ENCODE results near the gene SYT17.

Gene SYT17

GRCh38 chr16:19177111-19177739 is 9.2 kb downstream of the SYT17 start:
- no peaks in the 10 kb centered on the region for H3K4me1 ChIP-seq (ENCODE audit: control insufficient read depth, low read length)
- peaks cover 9% of the 10 kb centered on the region for H3K27me3 ChIP-seq (ENCODE audit: control insufficient read depth, low read length)
- no peak overlapping the region for H3K27ac ChIP-seq (ENCODE audit: low read depth, low read length)
- H3K36me3 ChIP-seq (ENCODE audit: control insufficient read depth, low read length) = no peaks in the 10 kb centered on the region
- TF ChIP-seq EZH2phosphoT487 (IDR thresholded peaks at IDR 0.05; ENCODE audit: borderline replicate concordance, low read length) (no peak), CTCF (IDR thresholded peaks at IDR 0.05; ENCODE audit: low read depth, low read length, poor library complexity, severe bottlenecking) (peak; percentile 15)
- H3K4me2 ChIP-seq (ENCODE audit: low read length) = no peak overlapping the region
- no peaks in the 10 kb centered on the region for H4K20me1 ChIP-seq (ENCODE audit: control insufficient read depth, insufficient read depth, low read depth, low read length)
- H3F3A ChIP-seq (ENCODE audit: control insufficient read depth, insufficient read depth) = no peaks in the 10 kb centered on the region
- no peaks in the 10 kb centered on the region for H3K79me2 ChIP-seq (ENCODE audit: control insufficient read depth, low read length)
- H3K9me2 ChIP-seq (replicated peaks; ENCODE audit: control insufficient read depth, low read length) = no peaks in the 10 kb centered on the region
- no peak overlapping the region for H3K4me3 ChIP-seq (ENCODE audit: low read length)
- H3K9me3 ChIP-seq (ENCODE audit: control insufficient read depth, insufficient read depth, low read length) = no peaks in the 10 kb centered on the region

- no peaks in the 10 kb centered on the region for H3K4me1 ChIP-seq (ENCODE audit: control insufficient read depth, low read length)
These were observed 11.8 kb downstream of the SYT17 start for GRCh38 chr16:19179546-19180490.

DNA sequence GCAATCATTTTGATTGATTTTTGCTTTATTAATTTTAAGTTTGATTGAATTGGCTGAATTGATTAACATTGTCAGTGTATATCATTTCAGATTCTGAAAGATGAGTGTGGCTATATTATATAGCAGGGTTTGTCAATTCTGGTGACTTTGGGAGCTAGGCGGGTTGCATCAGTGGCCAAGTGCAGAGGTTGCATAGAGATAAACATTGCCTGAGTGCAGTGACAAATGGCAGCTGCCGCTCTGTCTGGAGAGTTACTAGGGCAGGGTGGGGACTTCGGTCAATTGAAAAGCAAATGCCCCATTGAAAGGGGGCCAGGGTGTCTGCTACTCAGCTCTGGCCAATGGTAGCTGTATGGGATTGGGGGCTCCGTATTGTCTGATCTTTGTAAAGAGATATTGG is 12.7 kb downstream of the SYT17 start:
- Histone ChIP-seq H4K20me1 (ENCODE audit: control insufficient read depth, insufficient read depth, low read depth, low read length) (no peaks in the 10 kb centered on the region), H3K79me2 (ENCODE audit: control insufficient read depth, low read length) (no peaks in the 10 kb centered on the region), H3K27ac (ENCODE audit: low read depth, low read length) (no peak overlapping the region), H3K4me3 (ENCODE audit: low read length) (no peak overlapping the region), H3K9me3 (ENCODE audit: control insufficient read depth, insufficient read depth, low read length) (no peaks in the 10 kb centered on the region), H3K36me3 (ENCODE audit: control insufficient read depth, low read length) (no peaks in the 10 kb centered on the region), H3F3A (ENCODE audit: control insufficient read depth, insufficient read depth) (no peaks in the 10 kb centered on the region), H3K4me2 (ENCODE audit: low read length) (no peak overlapping the region), H3K4me1 (ENCODE audit: control insufficient read depth, low read length) (no peaks in the 10 kb centered on the region), H3K27me3 (ENCODE audit: control insufficient read depth, low read length) (peaks cover 2% of the 10 kb centered on the region; the same call in 1 of the 2 replicates), H3K9me2 (replicated peaks; ENCODE audit: control insufficient read depth, low read length) (no peaks in the 10 kb centered on the region)
- TF ChIP-seq CTCF (IDR thresholded peaks at IDR 0.05; ENCODE audit: low read depth, low read length, poor library complexity, severe bottlenecking) (no peak), EZH2phosphoT487 (IDR thresholded peaks at IDR 0.05; ENCODE audit: borderline replicate concordance, low read length) (no peak)

More at GRCh38 chr16:19179546-19180490, 11.8 kb downstream of the SYT17 start:
- no peaks in the 10 kb centered on the region for H3K79me2 ChIP-seq (ENCODE audit: control insufficient read depth, low read length)
- TF ChIP-seq CTCF (IDR thresholded peaks at IDR 0.05; ENCODE audit: low read depth, low read length, poor library complexity, severe bottlenecking) (peak; percentile 82), EZH2phosphoT487 (IDR thresholded peaks at IDR 0.05; ENCODE audit: borderline replicate concordance, low read length) (no peak)
- H3K4me3 ChIP-seq (ENCODE audit: low read length) = no peak overlapping the region
- no peak overlapping the region for H3K27ac ChIP-seq (ENCODE audit: low read depth, low read length)
- no peaks in the 10 kb centered on the region for H3K9me3 ChIP-seq (ENCODE audit: control insufficient read depth, insufficient read depth, low read length)
- H3K27me3 ChIP-seq (ENCODE audit: control insufficient read depth, low read length) = peaks cover 4% of the 10 kb centered on the region; the same call in 1 of the 2 replicates
- no peaks in the 10 kb centered on the region for H3K36me3 ChIP-seq (ENCODE audit: control insufficient read depth, low read length)
- no peaks in the 10 kb centered on the region for H4K20me1 ChIP-seq (ENCODE audit: control insufficient read depth, insufficient read depth, low read depth, low read length)
- no peaks in the 10 kb centered on the region for H3F3A ChIP-seq (ENCODE audit: control insufficient read depth, insufficient read depth)
- no peaks in the 10 kb centered on the region for H3K9me2 ChIP-seq (replicated peaks; ENCODE audit: control insufficient read depth, low read length)
- H3K4me2 ChIP-seq (ENCODE audit: low read length) = no peak overlapping the region

Measured in DOHH2 (cell line).